Hepatocyte (in vitro differentiated cells): ENCODE measurements around the gene ADGRB3.

Experiments used
- CTCF ChIP-seq: fragments of 200-600 bp; sonication (generic); IDR thresholded peaks from 2 replicates; pipeline ENCODE4 v1.5.1; 2016; ENCODE audit warnings: antibody characterized with exemption, mild to moderate bottlenecking; ENCODE audit not compliant: poor library complexity
- EZH2 ChIP-seq: fragments of 200-600 bp; sonication (generic); IDR thresholded peaks from 2 replicates; pipeline ENCODE4 v1.6.1; 2016; ENCODE audit warnings: antibody characterized with exemption, mild to moderate bottlenecking, borderline replicate concordance
- EZH2phosphoT487 ChIP-seq: fragments of 200-600 bp; sonication (generic); IDR thresholded peaks from one replicate; pipeline ENCODE4 v1.6.1; 2018; ENCODE audit warnings: antibody characterized with exemption, mild to moderate bottlenecking, low read depth, moderate library complexity; ENCODE audit not compliant: unreplicated experiment, severe bottlenecking

DNA sequence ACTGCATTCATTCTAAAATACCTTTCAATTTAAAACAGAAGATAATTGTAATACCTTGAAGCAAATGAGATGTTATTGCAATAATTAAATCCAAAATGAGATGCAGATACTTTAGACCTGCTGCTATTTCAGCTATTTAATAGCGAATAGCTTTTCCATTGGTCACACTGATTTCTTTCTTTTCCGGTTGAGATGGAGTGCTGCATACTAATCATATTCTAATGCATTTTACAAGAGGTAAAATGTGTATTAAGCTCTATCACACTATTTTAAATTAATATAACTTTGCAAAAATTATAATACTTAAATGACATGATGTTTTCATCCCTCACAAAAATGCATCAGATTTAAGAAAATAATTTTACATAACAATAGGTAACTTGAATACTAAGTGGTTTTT lies 74.0 kb downstream of the ADGRB3 start:
- TF ChIP-seq CTCF: no peak
- TF ChIP-seq EZH2: no peak
- TF ChIP-seq EZH2phosphoT487: no peak
